Panc1 (cell line): ENCODE measurements around the gene SLC7A14. TPM values are rescaled to one million over a fixed set of nuclear protein-coding genes. Genes with fewer than 3 reads are reported as not detected.

Experiments
- ATAC-seq: fragments of 200-7000 bp; cut with Tn5 transposase; 2 replicates; pipeline ENCODE4 v1.9.1; 2020; ENCODE audit warnings: mild to moderate bottlenecking, moderate library complexity
- BruUV-seq: library from RNA; stranded (reverse); fragments of 400-500 nt; replicated peaks from 2 replicates; lab custom pipeline; 2021; lab: Mats Ljungman, UMichigan
- CTCF ChIA-PET: fragments of 300-600 bp; sonication (Branson Sonifier 250); formaldehyde crosslinking; loops from one replicate; lab custom pipeline; 2022; ENCODE audit warnings: antibody characterized with exemption; lab: Charles Lee
- POLR2A ChIA-PET: fragments of 300-600 bp; sonication (Branson Sonifier 250); formaldehyde crosslinking; loops from one replicate; lab custom pipeline; 2022; ENCODE audit warnings: antibody characterized with exemption; lab: Charles Lee
- DNase-seq: peaks from one replicate; pipeline ENCODE4 v3.0.0-alpha.2; 2010; ENCODE audit warnings: low read depth, low spot score
- H3K27ac ChIP-seq: 2 replicates; pipeline ENCODE4 v1.5.1; 2011; ENCODE audit warnings: mild to moderate bottlenecking, low read length, inconsistent platforms
- H3K27me3 ChIP-seq: fragments of 200-500 bp; sonication (Bioruptor generic); 2 replicates; pipeline ENCODE4 v1.6.0; 2014; ENCODE audit warnings: low read length, inconsistent platforms; ENCODE audit not compliant: control insufficient read depth, insufficient read depth
- H3K36me3 ChIP-seq: fragments of 200-500 bp; sonication (Bioruptor generic); 2 replicates; pipeline ENCODE4 v1.5.1; 2014; ENCODE audit warnings: inconsistent platforms, mild to moderate bottlenecking, low read length, moderate library complexity; ENCODE audit not compliant: control insufficient read depth, insufficient read depth
- H3K4me1 ChIP-seq: 2 replicates; pipeline ENCODE4 v1.5.1; 2011; ENCODE audit warnings: inconsistent platforms, mild to moderate bottlenecking, low read length, moderate library complexity; ENCODE audit not compliant: control insufficient read depth, insufficient read depth
- H3K4me3 ChIP-seq, 2 experiments: 2 replicates each; pipeline ENCODE4 v1.5.1; 2011 to 2012; ENCODE audit warnings: low read depth in 2 of 2, low read length in 2 of 2, mild to moderate bottlenecking in 2 of 2, inconsistent platforms in 1 of 2, moderate library complexity in 1 of 2
- H3K9me3 ChIP-seq: fragments of 200-500 bp; sonication (Bioruptor generic); 2 replicates; pipeline ENCODE4 v1.5.1; 2014; ENCODE audit warnings: low read depth, mild to moderate bottlenecking, inconsistent platforms, low read length, moderate library complexity; ENCODE audit not compliant: control insufficient read depth, insufficient read depth
- CTCF ChIP-seq: fragments of 450-650 bp; IDR thresholded peaks from 2 replicates; pipeline ENCODE4 v1.5.1; 2017; ENCODE audit warnings: mild to moderate bottlenecking
- POLR2AphosphoS5 ChIP-seq: IDR thresholded peaks from 2 replicates; pipeline ENCODE4 v1.6.1; 2012; ENCODE audit warnings: mild to moderate bottlenecking, low read depth, low read length, moderate library complexity
- REST ChIP-seq, 2 experiments: IDR thresholded peaks; 2 replicates each; pipeline ENCODE4 v1.6.1; 2011 to 2012; ENCODE audit warnings: low read depth in 2 of 2, control low read depth in 1 of 2, low read length in 1 of 2, mild to moderate bottlenecking in 1 of 2, moderate library complexity in 1 of 2; ENCODE audit not compliant: insufficient read depth in 1 of 2
- SIN3A ChIP-seq: IDR thresholded peaks from 2 replicates; pipeline ENCODE4 v1.6.1; 2012; ENCODE audit warnings: low read depth, mild to moderate bottlenecking, low read length, moderate library complexity, borderline replicate concordance; ENCODE audit not compliant: insufficient read depth
- TCF7L2 ChIP-seq: IDR thresholded peaks from 2 replicates; pipeline ENCODE4 v1.6.1; 2011; ENCODE audit warnings: mild to moderate bottlenecking, low read depth, low read length, inconsistent platforms
- in situ Hi-C: cut with HindIII; loops from 2 replicates; pipeline ENCODE4 v1.10.0; 2016; ENCODE audit warnings: low sequenced_read_pairs, low pct_unique_long_range_greater_than_20kb
- intact Hi-C: fragments of 100-400 bp; cut with micrococcal nuclease; formaldehyde crosslinking; loops from one replicate; pipeline ENCODE4 v1.10.0; 2022; ENCODE audit not compliant: unreplicated experiment
- total RNA-seq: library from RNA; stranded (reverse); gene quantifications from one replicate; pipeline ENCODE4 v1.2.1, GENCODE V29; 2021; ENCODE audit not compliant: unreplicated experiment

The SLC7A14 gene
- total RNA-seq, 1 experiment from 2014 or later = not detected

DNA sequence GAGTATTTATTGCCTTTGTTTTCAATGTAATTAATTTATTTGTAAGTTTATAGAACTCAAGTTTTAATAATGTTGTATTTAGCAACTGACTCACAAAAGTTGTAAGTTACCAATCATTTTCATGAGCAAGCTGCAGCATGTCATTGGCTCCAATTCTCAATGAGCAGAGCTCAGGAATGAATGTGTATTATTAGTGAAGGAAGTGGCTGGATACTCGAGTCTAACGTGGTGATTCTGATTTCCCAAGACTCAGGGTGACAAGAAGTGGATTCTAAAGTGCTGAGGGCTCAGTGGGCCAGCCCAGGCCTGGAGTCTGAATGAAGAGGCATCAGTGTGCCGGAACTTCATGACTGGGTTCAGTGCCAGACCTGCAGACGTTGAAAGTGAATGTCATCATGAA, 127.6 kb downstream of the SLC7A14 start:
- no peak for TF ChIP-seq SIN3A
- no peak for TF ChIP-seq TCF7L2
- no peak for TF ChIP-seq POLR2AphosphoS5
- no peak for TF ChIP-seq REST (IDR thresholded peaks at IDR 0.05; ENCODE audit: insufficient read depth in 1 of 2, low read depth in 2 of 2, low read length in 1 of 2)
- TF ChIP-seq CTCF = no peak
- ChIA-PET POLR2A (no interaction called here), CTCF (no interaction called here)
- no peak for ATAC-seq
- BruUV-seq = no TSS peak
- no peak overlapping the region for H3K4me3 ChIP-seq
- no peaks in the 10 kb centered on the region for H3K4me1 ChIP-seq
- H3K27me3 ChIP-seq = no peaks in the 10 kb centered on the region
- H3K36me3 ChIP-seq = no peaks in the 10 kb centered on the region
- DNase-seq = no peak
- intact Hi-C loops = no loop called here
- H3K9me3 ChIP-seq = no peaks in the 10 kb centered on the region
- no peak overlapping the region for H3K27ac ChIP-seq
- in situ Hi-C loops = no loop called here

GRCh38 chr3:170454509-170454908, 131.4 kb downstream of the SLC7A14 start:
- DNase-seq (no peak), ATAC-seq (no peak)
- ChIA-PET POLR2A (no interaction called here), CTCF (no interaction called here)
- no peak overlapping the region for H3K27ac ChIP-seq
- H3K4me1 ChIP-seq = no peaks in the 10 kb centered on the region
- TF ChIP-seq CTCF (no peak), SIN3A (no peak), POLR2AphosphoS5 (no peak), REST (IDR thresholded peaks at IDR 0.05; ENCODE audit: insufficient read depth in 1 of 2, low read depth in 2 of 2, low read length in 1 of 2) (no peak), TCF7L2 (no peak)
- no peak overlapping the region for H3K4me3 ChIP-seq
- no peaks in the 10 kb centered on the region for H3K27me3 ChIP-seq
- intact Hi-C loops = no loop called here
- H3K9me3 ChIP-seq = no peaks in the 10 kb centered on the region
- no peaks in the 10 kb centered on the region for H3K36me3 ChIP-seq
- in situ Hi-C loops = no loop called here
- no TSS peak for BruUV-seq
